ENCODE results near the gene MYCBPAP. TPM values are rescaled to one million over a fixed set of nuclear protein-coding genes. Genes with fewer than 3 reads are reported as not detected.

MYCBPAP gene
- total and polyA plus RNA-seq, 2 donors from 2014 or later: 0.72 to 2.9 TPM

DNA sequence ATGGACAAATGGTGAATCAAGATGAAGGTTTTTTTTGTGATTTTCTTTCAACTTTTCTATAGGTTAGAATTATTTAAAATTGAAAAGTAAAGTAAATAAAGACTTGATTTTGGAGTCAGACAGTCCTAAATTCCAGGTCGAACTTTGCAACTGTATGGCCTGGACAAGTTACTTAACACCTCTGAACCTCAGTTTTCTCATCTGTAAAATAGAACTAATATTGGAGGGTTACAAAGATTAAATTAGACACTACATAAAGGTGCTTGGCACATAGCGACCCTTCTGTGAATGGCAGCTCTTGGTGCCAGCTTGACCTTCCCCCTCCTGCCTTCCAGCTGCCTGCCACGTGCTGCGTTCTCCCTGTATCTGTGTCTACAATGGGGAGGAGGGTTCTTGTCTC is 26.6 kb upstream of the MYCBPAP start:
- Histone ChIP-seq H3K4me1 (ENCODE audit: control insufficient read depth in 2 of 3, insufficient read depth in 2 of 3, low read depth in 1 of 3, low read length in 3 of 3) (peaks cover 0 to 15% (median 6%) of the 10 kb centered on the region in 3 donors), H3K27ac (ENCODE audit: low read depth in 2 of 2, low read length in 2 of 2) (peak overlapping the region in 1 of 2 donors; percentile 61), H3K36me3 (ENCODE audit: control insufficient read depth in 2 of 3, insufficient read depth in 3 of 3, low read length in 3 of 3) (peaks cover 0 to 31% (median 19%) of the 10 kb centered on the region in 3 donors), H3K27me3 (ENCODE audit: control insufficient read depth, insufficient read depth, low read length) (no peaks in the 10 kb centered on the region), H3K9ac (ENCODE audit: low read length in 3 of 3) (no peak overlapping the region), H3K4me3 (ENCODE audit: low read length in 3 of 3) (no peak overlapping the region), H3K9me3 (ENCODE audit: control insufficient read depth in 2 of 3, insufficient read depth in 1 of 3, low read length in 3 of 3) (no peaks in the 10 kb centered on the region)
- TF ChIP-seq, protein P1, sequence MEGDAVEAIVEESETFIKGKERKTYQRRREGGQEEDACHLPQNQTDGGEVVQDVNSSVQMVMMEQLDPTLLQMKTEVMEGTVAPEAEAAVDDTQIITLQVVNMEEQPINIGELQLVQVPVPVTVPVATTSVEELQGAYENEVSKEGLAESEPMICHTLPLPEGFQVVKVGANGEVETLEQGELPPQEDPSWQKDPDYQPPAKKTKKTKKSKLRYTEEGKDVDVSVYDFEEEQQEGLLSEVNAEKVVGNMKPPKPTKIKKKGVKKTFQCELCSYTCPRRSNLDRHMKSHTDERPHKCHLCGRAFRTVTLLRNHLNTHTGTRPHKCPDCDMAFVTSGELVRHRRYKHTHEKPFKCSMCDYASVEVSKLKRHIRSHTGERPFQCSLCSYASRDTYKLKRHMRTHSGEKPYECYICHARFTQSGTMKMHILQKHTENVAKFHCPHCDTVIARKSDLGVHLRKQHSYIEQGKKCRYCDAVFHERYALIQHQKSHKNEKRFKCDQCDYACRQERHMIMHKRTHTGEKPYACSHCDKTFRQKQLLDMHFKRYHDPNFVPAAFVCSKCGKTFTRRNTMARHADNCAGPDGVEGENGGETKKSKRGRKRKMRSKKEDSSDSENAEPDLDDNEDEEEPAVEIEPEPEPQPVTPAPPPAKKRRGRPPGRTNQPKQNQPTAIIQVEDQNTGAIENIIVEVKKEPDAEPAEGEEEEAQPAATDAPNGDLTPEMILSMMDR (IDR thresholded peaks at IDR 0.05; ENCODE audit: borderline replicate concordance, extremely low read depth, insufficient read depth): no peak
- FAIRE-seq: no peak
- intact Hi-C loops (cut with DNase I): no loop called here
- peak in 1 of 5 donors; percentile 29 for DNase-seq

DNA sequence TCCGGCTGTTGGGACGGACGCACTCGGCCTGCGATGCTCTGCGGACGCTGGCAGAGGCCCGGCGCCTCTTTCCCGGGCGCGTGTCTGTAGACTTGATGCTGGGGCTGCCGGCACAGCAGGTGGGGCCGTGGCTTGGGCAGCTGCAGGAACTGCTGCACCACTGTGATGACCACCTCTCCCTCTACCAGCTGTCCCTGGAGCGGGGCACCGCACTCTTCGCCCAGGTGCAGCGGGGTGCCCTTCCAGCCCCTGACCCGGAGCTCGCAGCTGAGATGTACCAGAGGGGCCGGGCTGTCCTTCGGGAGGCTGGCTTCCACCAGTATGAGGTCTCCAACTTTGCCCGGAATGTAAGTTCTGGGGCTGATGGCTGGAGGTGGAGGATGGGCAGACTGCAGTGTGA is 26.1 kb upstream of the MYCBPAP start:
- DNase-seq (no peak), FAIRE-seq (no peak)
- intact Hi-C loops (cut with DNase I): no loop called here

DNA sequence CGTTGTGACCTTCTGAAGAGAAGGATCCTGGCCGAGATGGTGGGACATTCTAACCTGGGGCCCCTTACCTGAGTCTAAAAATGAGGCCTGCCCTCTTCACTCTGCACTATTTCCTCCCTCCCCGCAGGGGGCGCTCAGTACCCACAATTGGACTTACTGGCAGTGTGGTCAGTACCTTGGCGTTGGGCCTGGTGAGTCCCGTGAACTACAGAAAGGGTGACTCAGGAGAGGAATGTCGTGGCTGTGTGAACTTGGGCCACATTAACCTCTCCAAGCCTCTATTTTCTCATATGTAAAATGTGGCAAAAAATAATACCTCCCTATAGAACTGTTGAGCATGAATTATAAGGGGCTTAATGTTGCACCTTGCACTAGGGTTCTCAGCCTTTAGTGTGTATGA is 25.7 kb upstream of the MYCBPAP start:
- Histone ChIP-seq H3K4me3 (ENCODE audit: low read length in 3 of 3) (no peak overlapping the region), H3K36me3 (ENCODE audit: control insufficient read depth in 2 of 3, insufficient read depth in 3 of 3, low read length in 3 of 3) (peaks cover 0 to 31% (median 21%) of the 10 kb centered on the region in 3 donors), H3K9me3 (ENCODE audit: control insufficient read depth in 2 of 3, insufficient read depth in 1 of 3, low read length in 3 of 3) (no peaks in the 10 kb centered on the region), H3K27me3 (ENCODE audit: control insufficient read depth, insufficient read depth, low read length) (no peaks in the 10 kb centered on the region), H3K9ac (ENCODE audit: low read length in 3 of 3) (peak overlapping the region in 1 of 3 donors; percentile 57), H3K27ac (ENCODE audit: low read depth in 2 of 2, low read length in 2 of 2) (peak overlapping the region; percentile 74 to 86), H3K4me1 (ENCODE audit: control insufficient read depth in 2 of 3, insufficient read depth in 2 of 3, low read depth in 1 of 3, low read length in 3 of 3) (peaks cover 0 to 14% (median 6%) of the 10 kb centered on the region in 3 donors)
- FAIRE-seq: peak; percentile 59
- intact Hi-C loops (cut with DNase I): no loop called here
- TF ChIP-seq, protein P1 (IDR thresholded peaks at IDR 0.05; ENCODE audit: borderline replicate concordance, extremely low read depth, insufficient read depth): peak; percentile 92
- DNase-seq: peak; percentile 89 to 97 (median 90)

More for the DNA sequence above, 26.1 kb upstream of the MYCBPAP start:
- Histone ChIP-seq H3K4me1 (ENCODE audit: control insufficient read depth in 2 of 3, insufficient read depth in 2 of 3, low read depth in 1 of 3, low read length in 3 of 3) (peaks cover 0 to 14% (median 6%) of the 10 kb centered on the region in 3 donors), H3K36me3 (ENCODE audit: control insufficient read depth in 2 of 3, insufficient read depth in 3 of 3, low read length in 3 of 3) (peaks cover 0 to 31% (median 19%) of the 10 kb centered on the region in 3 donors), H3K9me3 (ENCODE audit: control insufficient read depth in 2 of 3, insufficient read depth in 1 of 3, low read length in 3 of 3) (no peaks in the 10 kb centered on the region), H3K27me3 (ENCODE audit: control insufficient read depth, insufficient read depth, low read length) (no peaks in the 10 kb centered on the region), H3K9ac (ENCODE audit: low read length in 3 of 3) (peak overlapping the region in 1 of 3 donors; percentile 48), H3K27ac (ENCODE audit: low read depth in 2 of 2, low read length in 2 of 2) (peak overlapping the region; percentile 61 to 86), H3K4me3 (ENCODE audit: low read length in 3 of 3) (no peak overlapping the region)
- TF ChIP-seq, protein P1 (IDR thresholded peaks at IDR 0.05; ENCODE audit: borderline replicate concordance, extremely low read depth, insufficient read depth): no peak

DNA sequence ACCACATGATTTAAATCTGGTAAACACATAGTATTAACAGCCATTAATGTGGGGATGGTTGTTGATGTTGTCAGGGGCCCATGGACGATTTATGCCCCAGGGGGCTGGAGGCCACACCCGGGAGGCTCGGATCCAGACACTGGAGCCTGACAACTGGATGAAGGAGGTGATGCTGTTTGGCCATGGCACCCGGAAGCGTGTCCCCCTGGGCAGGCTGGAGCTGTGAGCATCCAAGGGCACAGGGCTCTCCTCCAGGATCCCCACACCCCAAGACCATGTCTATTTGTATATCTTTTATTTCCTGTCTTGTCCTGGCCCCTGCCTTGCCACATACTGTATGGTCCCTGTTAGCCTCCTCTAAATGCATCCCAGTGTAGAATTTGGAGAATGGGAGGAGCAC is 25.0 kb upstream of the MYCBPAP start:
- Histone ChIP-seq H3K4me1 (ENCODE audit: control insufficient read depth in 2 of 3, insufficient read depth in 2 of 3, low read depth in 1 of 3, low read length in 3 of 3) (peaks cover 0 to 9% (median 6%) of the 10 kb centered on the region in 3 donors), H3K4me3 (ENCODE audit: low read length in 3 of 3) (no peak overlapping the region), H3K36me3 (ENCODE audit: control insufficient read depth in 2 of 3, insufficient read depth in 3 of 3, low read length in 3 of 3) (peaks cover 0 to 31% (median 21%) of the 10 kb centered on the region in 3 donors), H3K27ac (ENCODE audit: low read depth in 2 of 2, low read length in 2 of 2) (peak overlapping the region; percentile 13 to 33), H3K9me3 (ENCODE audit: control insufficient read depth in 2 of 3, insufficient read depth in 1 of 3, low read length in 3 of 3) (no peaks in the 10 kb centered on the region), H3K27me3 (ENCODE audit: control insufficient read depth, insufficient read depth, low read length) (no peaks in the 10 kb centered on the region), H3K9ac (ENCODE audit: low read length in 3 of 3) (no peak overlapping the region)
- intact Hi-C loops (cut with DNase I): no loop called here
- FAIRE-seq (no peak), DNase-seq (peak in 1 of 5 donors; percentile 41)
- TF ChIP-seq, protein P1 (IDR thresholded peaks at IDR 0.05; ENCODE audit: borderline replicate concordance, extremely low read depth, insufficient read depth): no peak

All from kidney (tissue), 14 donors.